Measurements from ENCODE around the gene SET. TPM values are rescaled to one million over a fixed set of nuclear protein-coding genes. Genes with fewer than 3 reads are reported as not detected.

SET gene
- total RNA-seq, 1 experiment from 2014 or later, result 738 TPM

DNA sequence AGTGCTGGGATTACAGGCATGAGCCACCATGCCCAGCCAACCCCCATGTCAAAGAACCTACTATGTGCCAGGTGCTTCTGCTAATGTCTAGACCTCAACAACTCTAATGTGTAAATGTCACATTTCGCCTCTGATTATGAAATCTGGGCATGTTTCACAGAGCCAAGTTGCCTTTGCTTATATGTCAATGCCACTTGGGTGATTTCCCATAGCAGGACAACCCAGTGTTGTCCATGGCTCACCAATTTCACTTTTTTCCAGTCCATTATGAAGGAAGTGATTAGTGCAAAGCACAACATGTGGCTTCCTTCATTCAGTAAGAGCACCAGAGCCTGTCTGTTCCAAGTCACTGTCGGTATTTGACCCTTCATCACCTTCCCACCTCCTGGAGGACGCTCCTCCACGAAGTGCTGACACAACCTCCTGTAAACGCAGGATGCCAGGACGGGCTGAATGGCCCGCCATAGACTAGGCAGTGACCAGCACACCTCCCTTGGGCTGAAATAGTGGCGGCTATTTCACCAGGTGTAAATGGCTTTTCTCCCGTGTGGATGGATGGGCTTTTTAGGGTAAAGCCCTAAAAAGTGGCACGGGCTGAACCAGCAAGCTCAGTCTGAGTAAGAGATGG lies 12.3 kb downstream of the SET start:
- H3K36me3 ChIP-seq (ENCODE audit: low read depth), result no peaks in the 10 kb centered on the region
- TF ChIP-seq, protein P1, sequence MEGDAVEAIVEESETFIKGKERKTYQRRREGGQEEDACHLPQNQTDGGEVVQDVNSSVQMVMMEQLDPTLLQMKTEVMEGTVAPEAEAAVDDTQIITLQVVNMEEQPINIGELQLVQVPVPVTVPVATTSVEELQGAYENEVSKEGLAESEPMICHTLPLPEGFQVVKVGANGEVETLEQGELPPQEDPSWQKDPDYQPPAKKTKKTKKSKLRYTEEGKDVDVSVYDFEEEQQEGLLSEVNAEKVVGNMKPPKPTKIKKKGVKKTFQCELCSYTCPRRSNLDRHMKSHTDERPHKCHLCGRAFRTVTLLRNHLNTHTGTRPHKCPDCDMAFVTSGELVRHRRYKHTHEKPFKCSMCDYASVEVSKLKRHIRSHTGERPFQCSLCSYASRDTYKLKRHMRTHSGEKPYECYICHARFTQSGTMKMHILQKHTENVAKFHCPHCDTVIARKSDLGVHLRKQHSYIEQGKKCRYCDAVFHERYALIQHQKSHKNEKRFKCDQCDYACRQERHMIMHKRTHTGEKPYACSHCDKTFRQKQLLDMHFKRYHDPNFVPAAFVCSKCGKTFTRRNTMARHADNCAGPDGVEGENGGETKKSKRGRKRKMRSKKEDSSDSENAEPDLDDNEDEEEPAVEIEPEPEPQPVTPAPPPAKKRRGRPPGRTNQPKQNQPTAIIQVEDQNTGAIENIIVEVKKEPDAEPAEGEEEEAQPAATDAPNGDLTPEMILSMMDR (conservative IDR thresholded peaks at IDR 0.05), result no peak
- TF ChIP-seq EZH2 (IDR thresholded peaks at IDR 0.05; ENCODE audit: low read depth), result no peak
- H2AFZ ChIP-seq, result no peak overlapping the region
- H3K79me2 ChIP-seq (ENCODE audit: low read depth), result no peaks in the 10 kb centered on the region
- no peak overlapping the region for H3K27ac ChIP-seq
- no peaks in the 10 kb centered on the region for H3K27me3 ChIP-seq (ENCODE audit: insufficient read depth, low read depth)
- CTCF ChIA-PET, result interaction anchor here (0.5 to 1.3 kb wide), 4 partner anchors 23 to 117 kb away, joined by 5 to 16 read pairs (median 8); partner anchors contain the start of genes ENDOG and ZDHHC12
- no peaks in the 10 kb centered on the region for H4K20me1 ChIP-seq (ENCODE audit: insufficient read depth)
- intact Hi-C loops (cut with micrococcal nuclease; ENCODE audit: unreplicated experiment), result no loop called here
- no peaks in the 10 kb centered on the region for H3K9me3 ChIP-seq (ENCODE audit: insufficient read depth, low read depth)
- no peak overlapping the region for H3K4me2 ChIP-seq
- H3K4me3 ChIP-seq, result no peak overlapping the region
- H3K9me2 ChIP-seq (ENCODE audit: insufficient read depth), result no peaks in the 10 kb centered on the region
- POLR2A ChIA-PET (ENCODE audit: unreplicated experiment), result no interaction called here
- H3K4me1 ChIP-seq (replicated peaks; ENCODE audit: insufficient read depth), result no peaks in the 10 kb centered on the region
- no peak for DNase-seq
- peaks cover 36% of the 10 kb centered on the region for H3F3A ChIP-seq (ENCODE audit: insufficient read depth, low read depth)
- no TSS peak for BruUV-seq (replicated peaks)

DNA sequence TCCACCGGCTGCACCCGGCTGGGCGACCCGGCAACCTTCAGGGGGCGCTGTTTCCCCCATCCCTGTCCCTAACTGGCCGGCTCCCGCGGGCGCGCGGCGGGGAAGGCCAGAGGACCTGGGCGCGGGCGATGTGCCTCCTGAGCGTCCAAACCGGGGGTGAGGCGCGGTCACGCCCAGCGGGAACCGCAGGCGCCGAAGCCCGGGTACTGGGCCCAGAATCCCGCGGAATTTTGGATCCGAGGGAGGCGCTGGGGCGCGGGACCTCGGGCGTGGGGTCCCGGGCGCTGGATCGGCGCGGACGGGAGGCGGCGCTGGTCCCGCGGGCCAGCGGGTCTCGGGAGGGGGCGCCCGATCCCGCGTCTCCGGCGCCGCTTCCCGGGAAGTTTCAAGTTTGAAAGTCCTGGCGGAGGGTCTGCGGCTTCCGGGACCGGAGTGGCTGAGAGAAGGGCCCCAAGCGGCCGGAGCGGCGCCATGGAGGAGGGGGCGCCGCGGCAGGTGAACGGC lies 13.5 kb downstream of the SET start, which contains the start of gene PKN3:
TSS of gene PKN3 (plus strand) at position 59 of the 504 bp plus-strand sequence. CDS start at position 472, 413 bp downstream.
- POLR2A ChIA-PET (ENCODE audit: unreplicated experiment), result no interaction called here
- H3K9me2 ChIP-seq (ENCODE audit: insufficient read depth), result no peaks in the 10 kb centered on the region

DNA sequence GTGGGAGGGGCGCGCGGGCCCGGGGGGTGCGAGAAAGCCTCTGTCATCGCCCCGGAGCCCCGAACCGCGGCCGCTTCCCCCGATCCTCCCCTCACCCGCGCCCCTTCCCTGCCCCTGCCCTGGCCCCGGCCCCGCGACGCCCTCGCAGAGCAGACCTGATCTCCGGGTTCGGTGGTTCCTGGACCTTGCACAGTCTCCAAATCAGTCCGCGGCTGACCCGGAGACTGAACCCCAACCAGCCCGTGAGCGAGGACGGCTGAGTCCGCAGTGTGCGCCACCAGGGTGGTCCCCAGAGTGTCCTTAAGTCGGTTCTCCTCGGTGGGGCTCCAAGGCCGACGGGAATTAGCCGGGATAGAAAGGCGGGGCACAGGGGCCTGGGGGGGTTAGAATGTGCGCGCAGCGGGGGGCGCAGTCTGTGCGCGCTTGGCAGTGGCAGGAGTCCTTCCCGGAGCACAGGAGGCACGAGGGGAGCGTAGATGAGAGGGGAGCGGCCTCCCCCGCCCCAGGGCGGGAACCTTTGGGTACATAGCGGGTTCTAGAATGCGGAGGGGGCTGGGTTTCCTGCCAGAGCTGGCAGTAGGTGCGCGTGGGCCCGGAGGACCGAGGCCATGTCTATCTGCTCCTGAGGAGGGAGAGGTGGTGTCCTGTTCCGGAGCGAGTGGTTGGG lies 14.1 kb downstream of the SET start:
- Histone ChIP-seq H3K79me2 (ENCODE audit: low read depth) (no peaks in the 10 kb centered on the region), H3K4me3 (peak overlapping the region; percentile 61), H3K4me2 (peak overlapping the region; percentile 73), H4K20me1 (ENCODE audit: insufficient read depth) (no peaks in the 10 kb centered on the region), H3K4me1 (replicated peaks; ENCODE audit: insufficient read depth) (no peaks in the 10 kb centered on the region), H3K9me2 (ENCODE audit: insufficient read depth) (no peaks in the 10 kb centered on the region), H3K27ac (no peak overlapping the region), H3F3A (ENCODE audit: insufficient read depth, low read depth) (peaks cover 20% of the 10 kb centered on the region), H3K9me3 (ENCODE audit: insufficient read depth, low read depth) (no peaks in the 10 kb centered on the region), H3K36me3 (ENCODE audit: low read depth) (no peaks in the 10 kb centered on the region), H3K27me3 (ENCODE audit: insufficient read depth, low read depth) (no peaks in the 10 kb centered on the region), H2AFZ (no peak overlapping the region; the same call in 1 of the 2 replicates)
- TF ChIP-seq, protein P1 (conservative IDR thresholded peaks at IDR 0.05), result no peak
- TF ChIP-seq EZH2 (IDR thresholded peaks at IDR 0.05; ENCODE audit: low read depth), result no peak
- BruUV-seq (replicated peaks), result no TSS peak
- DNase-seq, result peak in 1 of 2 experiments; percentile 28
- ChIA-PET POLR2A (ENCODE audit: unreplicated experiment) (no interaction called here), CTCF (no interaction called here)
- intact Hi-C loops (cut with micrococcal nuclease; ENCODE audit: unreplicated experiment), result no loop called here

More for the DNA sequence above, 13.5 kb downstream of the SET start, which contains the start of gene PKN3:
- TF ChIP-seq, protein P1 (conservative IDR thresholded peaks at IDR 0.05), result peak; percentile 81
- TF ChIP-seq EZH2 (IDR thresholded peaks at IDR 0.05; ENCODE audit: low read depth), result no peak
- Histone ChIP-seq H3K4me1 (replicated peaks; ENCODE audit: insufficient read depth) (no peaks in the 10 kb centered on the region), H2AFZ (peak within 1 kb of the TSS; percentile 70), H3K4me2 (peak within 1 kb of the TSS; percentile 73), H3F3A (ENCODE audit: insufficient read depth, low read depth) (peaks cover 24% of the 10 kb centered on the region), H3K27me3 (ENCODE audit: insufficient read depth, low read depth) (no peaks in the 10 kb centered on the region), H3K79me2 (ENCODE audit: low read depth) (no peaks in the 10 kb centered on the region), H3K9me3 (ENCODE audit: insufficient read depth, low read depth) (no peaks in the 10 kb centered on the region), H3K27ac (no peak within 1 kb of the TSS), H4K20me1 (ENCODE audit: insufficient read depth) (no peaks in the 10 kb centered on the region), H3K36me3 (ENCODE audit: low read depth) (no peaks in the 10 kb centered on the region), H3K4me3 (peak within 1 kb of the TSS; percentile 61)
- no TSS peak for BruUV-seq (replicated peaks)
- CTCF ChIA-PET, result interaction anchor here (0.6 to 1.3 kb wide), 6 partner anchors 18 to 369 kb away, joined by 3 to 16 read pairs (median 4); partner anchors contain the start of genes ENDOG and ZDHHC12
- DNase-seq, result peak; percentile 31 to 93
- intact Hi-C loops (cut with micrococcal nuclease; ENCODE audit: unreplicated experiment), result no loop called here

Data from PC-9 (cell line).